Measurements from ENCODE around the gene ZIC4. TPM values are rescaled to one million over a fixed set of nuclear protein-coding genes. Genes with fewer than 3 reads are reported as not detected.

ZIC4 gene
- total RNA-seq, 1 donor from 2014 or later = not detected

DNA sequence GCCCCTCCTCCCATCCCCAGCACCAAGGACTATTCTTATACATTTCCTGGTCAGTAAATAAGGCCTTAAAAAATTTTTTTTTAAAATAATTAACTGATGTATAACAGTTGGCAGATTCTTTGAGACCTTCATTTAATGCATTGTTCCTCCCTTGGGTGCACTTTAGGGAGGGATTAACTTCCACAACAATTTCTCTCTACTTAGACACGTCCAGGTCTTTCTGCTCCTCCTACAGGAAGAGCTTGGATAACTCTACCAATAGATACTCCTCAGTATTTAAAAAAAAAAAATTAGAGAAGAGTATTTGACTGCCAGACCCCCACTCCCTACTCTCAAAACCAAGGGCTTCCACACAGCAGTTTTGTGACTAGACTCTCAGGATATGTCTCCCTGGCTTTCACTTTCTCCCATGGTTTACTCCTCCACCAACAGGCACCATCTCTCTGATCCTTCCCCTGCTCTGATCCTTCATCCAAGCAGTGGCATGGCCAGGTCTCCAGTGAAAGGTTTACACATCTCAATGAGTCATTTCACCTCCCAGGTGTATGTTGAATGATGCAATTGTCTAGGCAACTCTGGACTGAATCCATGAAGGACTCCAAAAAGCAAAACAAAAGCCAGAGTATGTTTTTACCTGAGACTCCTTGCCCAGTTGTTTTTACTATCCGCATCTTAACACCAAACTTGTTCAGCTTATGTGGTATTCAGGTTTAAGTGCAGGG, 7.4 kb downstream of the ZIC4 start:
- DNase-seq (ENCODE audit: low spot score in 2 of 2, unreplicated experiment in 2 of 2) = no peak
- Mint-ChIP-seq H3K9me3 (no peaks in the 10 kb centered on the region), H3K4me3 (no peak overlapping the region), H3K4me1 (peaks cover 11% of the 10 kb centered on the region), H3K27ac (no peak overlapping the region), H3K27me3 (ENCODE audit: low read depth) (peaks cover 100% of the 10 kb centered on the region), H3K36me3 (no peaks in the 10 kb centered on the region)
- TF ChIP-seq, protein P1, sequence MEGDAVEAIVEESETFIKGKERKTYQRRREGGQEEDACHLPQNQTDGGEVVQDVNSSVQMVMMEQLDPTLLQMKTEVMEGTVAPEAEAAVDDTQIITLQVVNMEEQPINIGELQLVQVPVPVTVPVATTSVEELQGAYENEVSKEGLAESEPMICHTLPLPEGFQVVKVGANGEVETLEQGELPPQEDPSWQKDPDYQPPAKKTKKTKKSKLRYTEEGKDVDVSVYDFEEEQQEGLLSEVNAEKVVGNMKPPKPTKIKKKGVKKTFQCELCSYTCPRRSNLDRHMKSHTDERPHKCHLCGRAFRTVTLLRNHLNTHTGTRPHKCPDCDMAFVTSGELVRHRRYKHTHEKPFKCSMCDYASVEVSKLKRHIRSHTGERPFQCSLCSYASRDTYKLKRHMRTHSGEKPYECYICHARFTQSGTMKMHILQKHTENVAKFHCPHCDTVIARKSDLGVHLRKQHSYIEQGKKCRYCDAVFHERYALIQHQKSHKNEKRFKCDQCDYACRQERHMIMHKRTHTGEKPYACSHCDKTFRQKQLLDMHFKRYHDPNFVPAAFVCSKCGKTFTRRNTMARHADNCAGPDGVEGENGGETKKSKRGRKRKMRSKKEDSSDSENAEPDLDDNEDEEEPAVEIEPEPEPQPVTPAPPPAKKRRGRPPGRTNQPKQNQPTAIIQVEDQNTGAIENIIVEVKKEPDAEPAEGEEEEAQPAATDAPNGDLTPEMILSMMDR (IDR thresholded peaks at IDR 0.05; ENCODE audit: unreplicated experiment) = no peak

DNA sequence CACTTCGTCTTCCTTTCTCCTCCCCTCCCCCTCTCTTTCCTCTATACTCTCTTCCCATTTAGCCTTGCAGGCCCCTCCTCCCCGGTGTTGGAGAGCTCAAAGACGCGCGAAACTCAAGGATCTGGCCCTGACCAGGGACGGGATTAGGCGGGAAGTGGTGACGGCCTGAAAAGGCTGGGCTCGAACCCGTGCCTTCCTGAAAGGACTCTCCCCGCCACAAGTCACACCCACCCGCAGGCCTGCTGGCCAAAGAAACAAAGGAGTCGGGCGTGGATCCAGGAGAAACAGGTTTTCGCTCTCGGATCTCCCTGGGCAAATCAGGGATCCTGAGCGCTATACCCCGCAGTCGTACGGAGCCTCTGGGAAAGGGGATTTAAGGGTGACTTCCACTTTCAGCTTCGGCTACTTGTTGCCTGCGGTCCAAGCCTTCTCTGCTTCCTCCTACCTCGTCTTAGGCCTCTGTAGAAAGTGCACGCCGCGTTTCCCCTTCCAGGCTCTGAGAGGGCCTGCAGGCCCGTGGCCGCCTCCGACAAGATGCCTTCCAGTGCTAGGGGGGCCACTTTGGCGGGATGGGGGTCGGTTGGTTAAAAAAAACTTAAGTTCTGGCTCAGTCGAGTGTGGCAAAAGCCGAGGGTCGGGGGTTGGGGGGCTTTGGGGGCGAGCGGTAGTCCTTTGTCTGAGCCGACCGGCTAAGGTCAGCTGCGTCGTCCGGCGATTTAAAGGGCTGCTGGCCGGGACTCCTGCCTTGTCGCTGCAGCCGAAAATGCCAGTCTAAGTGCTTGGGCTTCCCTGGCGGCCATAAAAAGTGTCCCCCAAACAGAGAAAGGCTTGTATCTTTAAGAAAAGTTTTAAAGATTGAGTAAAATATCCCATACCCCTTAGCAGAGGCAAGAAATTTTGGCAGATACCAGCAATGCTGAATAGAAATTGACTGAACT, 8.2 kb downstream of the ZIC4 start:
- no peak for DNase-seq (ENCODE audit: low spot score in 2 of 2, unreplicated experiment in 2 of 2)
- H3K27me3 Mint-ChIP-seq (ENCODE audit: low read depth) = peaks cover 100% of the 10 kb centered on the region
- H3K4me1 Mint-ChIP-seq = peaks cover 13% of the 10 kb centered on the region
- TF ChIP-seq, protein P1 (IDR thresholded peaks at IDR 0.05; ENCODE audit: unreplicated experiment) = no peak
- no peak overlapping the region for H3K27ac Mint-ChIP-seq
- H3K36me3 Mint-ChIP-seq = no peaks in the 10 kb centered on the region
- no peaks in the 10 kb centered on the region for H3K9me3 Mint-ChIP-seq
- no peak overlapping the region for H3K4me3 Mint-ChIP-seq

DNA sequence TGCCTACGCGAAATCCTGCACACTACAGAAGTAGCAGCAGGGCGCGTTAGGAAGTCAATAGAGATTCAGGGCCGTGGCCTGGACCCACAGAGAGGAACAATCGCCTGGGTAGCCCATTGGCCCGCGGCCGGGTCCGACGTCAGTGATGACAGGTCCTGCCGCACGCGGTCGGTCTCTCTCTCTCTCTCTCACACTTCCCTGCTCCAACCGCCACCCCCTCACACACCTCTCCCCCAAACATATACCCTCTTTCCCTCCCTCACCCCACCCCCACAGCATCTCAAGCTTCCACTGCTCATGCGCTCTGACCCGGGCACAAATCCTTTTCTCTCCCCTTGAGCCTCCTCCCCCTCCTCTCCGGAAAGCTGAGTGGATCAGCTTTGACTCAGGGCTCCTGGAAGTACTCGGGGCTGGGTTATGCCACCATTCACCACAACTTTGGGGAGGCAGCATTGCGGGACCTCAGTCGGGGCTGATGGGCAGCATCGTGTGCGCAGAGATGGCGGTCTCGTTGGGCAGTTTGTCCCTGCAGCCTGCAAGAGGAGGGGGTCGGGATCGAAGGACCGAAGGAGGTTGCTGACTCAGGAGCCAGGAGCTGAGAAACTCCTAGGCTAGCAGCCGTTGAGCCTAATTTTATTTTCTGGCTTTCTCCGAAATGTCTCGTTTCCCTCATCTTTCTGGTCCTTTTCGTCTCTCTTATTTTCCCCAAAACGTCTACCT, 9.0 kb downstream of the ZIC4 start:
- no peak for DNase-seq (ENCODE audit: low spot score in 2 of 2, unreplicated experiment in 2 of 2)
- Mint-ChIP-seq H3K27me3 (ENCODE audit: low read depth) (peaks cover 100% of the 10 kb centered on the region), H3K9me3 (no peaks in the 10 kb centered on the region), H3K4me1 (peaks cover 20% of the 10 kb centered on the region), H3K4me3 (no peak overlapping the region), H3K27ac (no peak overlapping the region), H3K36me3 (no peaks in the 10 kb centered on the region)
- TF ChIP-seq, protein P1 (IDR thresholded peaks at IDR 0.05; ENCODE audit: unreplicated experiment) = no peak

DNA sequence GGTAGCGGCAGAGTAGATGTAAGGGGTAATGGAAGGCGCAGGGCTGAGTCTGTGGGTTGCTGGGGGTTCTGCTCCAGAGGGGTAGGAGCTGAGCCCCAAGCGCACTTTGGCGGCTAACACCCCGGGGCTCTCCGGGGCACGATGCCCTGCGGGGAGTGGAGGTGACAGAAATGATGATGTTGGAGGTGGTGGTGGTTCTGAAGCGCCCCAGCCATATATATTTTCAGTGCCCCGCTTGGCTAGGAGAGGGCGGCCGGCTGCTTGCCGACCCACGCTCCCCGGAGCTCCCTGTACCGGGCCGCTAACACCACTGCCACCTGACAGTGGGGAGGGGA, 9.7 kb downstream of the ZIC4 start:
- Mint-ChIP-seq H3K9me3 (no peaks in the 10 kb centered on the region), H3K36me3 (no peaks in the 10 kb centered on the region), H3K4me1 (peaks cover 26% of the 10 kb centered on the region), H3K27me3 (ENCODE audit: low read depth) (peaks cover 100% of the 10 kb centered on the region), H3K4me3 (no peak overlapping the region), H3K27ac (no peak overlapping the region)
- no peak for DNase-seq (ENCODE audit: low spot score in 2 of 2, unreplicated experiment in 2 of 2)
- TF ChIP-seq, protein P1 (IDR thresholded peaks at IDR 0.05; ENCODE audit: unreplicated experiment) = no peak

DNA sequence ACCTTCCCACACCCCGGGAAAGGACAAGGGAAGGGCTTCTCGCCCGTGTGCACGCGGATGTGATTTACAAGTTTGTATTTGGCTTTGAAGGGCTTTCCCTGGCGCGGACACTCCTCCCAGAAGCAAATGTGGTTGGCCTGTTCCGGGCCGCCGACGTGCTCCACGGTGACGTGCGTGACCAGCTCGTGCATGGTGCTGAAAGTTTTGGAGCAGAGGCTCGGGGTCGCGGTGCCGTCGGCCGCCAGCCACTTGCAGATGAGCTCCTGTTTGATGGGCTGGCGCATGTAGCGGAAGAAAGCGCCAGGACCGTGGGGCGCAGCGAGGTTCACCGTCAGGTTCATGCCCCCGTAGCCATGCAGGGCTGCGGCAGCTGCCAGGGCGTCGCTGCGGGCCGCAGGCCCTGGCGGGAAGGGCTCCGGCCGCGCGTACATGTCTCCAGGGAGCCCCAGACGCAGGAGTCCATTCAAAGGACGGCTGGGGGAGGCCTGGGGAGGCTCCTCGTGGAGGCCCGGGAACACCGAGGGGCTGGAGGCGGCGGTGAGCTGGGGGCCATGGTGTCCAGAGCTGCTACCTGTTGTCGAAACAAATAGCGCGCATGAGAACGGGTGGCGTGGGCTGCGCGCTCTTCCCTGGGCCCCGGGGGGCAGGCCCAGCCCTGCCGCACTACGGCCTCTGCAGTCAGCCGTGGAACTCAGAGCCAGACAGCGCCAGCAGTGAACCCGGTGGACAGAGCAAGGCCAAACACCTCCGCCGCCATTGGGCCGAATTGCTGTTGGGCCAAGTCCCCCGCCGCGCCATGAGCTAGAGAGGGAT, 10.2 kb downstream of the ZIC4 start:
- Mint-ChIP-seq H3K4me1 (peaks cover 29% of the 10 kb centered on the region), H3K27ac (no peak overlapping the region), H3K36me3 (no peaks in the 10 kb centered on the region), H3K9me3 (no peaks in the 10 kb centered on the region), H3K27me3 (ENCODE audit: low read depth) (peaks cover 100% of the 10 kb centered on the region), H3K4me3 (no peak overlapping the region)
- DNase-seq (ENCODE audit: low spot score in 2 of 2, unreplicated experiment in 2 of 2) = no peak
- TF ChIP-seq, protein P1 (IDR thresholded peaks at IDR 0.05; ENCODE audit: unreplicated experiment) = no peak
